WTC11 (cell line): ENCODE measurements around the gene CYLD. TPM values are rescaled to one million over a fixed set of nuclear protein-coding genes. Genes with fewer than 3 reads are reported as not detected.

Experiments used
- ATAC-seq: fragments of 200-7000 bp; cut with Tn5 transposase; 2 replicates; pipeline ENCODE4 v1.10.0; 2021; ENCODE audit warnings: mild to moderate bottlenecking, moderate library complexity
- CTCF ChIA-PET: fragments of 300-600 bp; sonication (Branson Sonifier 250); formaldehyde crosslinking; loops from one replicate; lab custom pipeline; 2021; ENCODE audit warnings: antibody characterized with exemption; lab: Charles Lee
- POLR2A ChIA-PET: fragments of 350-600 bp; sonication (Branson Sonifier 250); formaldehyde crosslinking; loops from one replicate; lab custom pipeline; 2021; ENCODE audit warnings: antibody characterized with exemption; lab: Charles Lee
- DNase-seq: peaks from one replicate; pipeline ENCODE4 v3.0.0; 2021; ENCODE audit warnings: low spot score
- H3K27ac Mint-ChIP-seq: 2 replicates; pipeline ENCODE4 v1.8.0; 2021; ENCODE audit warnings: mixed read lengths
- H3K27me3 Mint-ChIP-seq: 2 replicates; pipeline ENCODE4 v1.8.0; 2021; ENCODE audit warnings: low read depth, mild to moderate bottlenecking, moderate library complexity, mixed read lengths
- H3K36me3 Mint-ChIP-seq: 2 replicates; pipeline ENCODE4 v1.8.0; 2021; ENCODE audit warnings: mixed read lengths
- H3K4me1 Mint-ChIP-seq: 2 replicates; pipeline ENCODE4 v1.8.0; 2022; ENCODE audit warnings: mixed read lengths
- H3K4me3 Mint-ChIP-seq: 2 replicates; pipeline ENCODE4 v1.8.0; 2021; ENCODE audit warnings: mild to moderate bottlenecking, moderate library complexity, mixed read lengths
- H3K9me3 Mint-ChIP-seq: 2 replicates; pipeline ENCODE4 v1.8.0; 2021; ENCODE audit warnings: mixed read lengths
- CREB1 ChIP-seq: sonication (generic); formaldehyde crosslinking; IDR thresholded peaks from 2 replicates; pipeline ENCODE4 v1.8.0; 2023; ENCODE audit warnings: mild to moderate bottlenecking, missing genetic modification reagents
- CTCF ChIP-seq: fragments of 200-600 bp; IDR thresholded peaks from 2 replicates; pipeline ENCODE4 v1.8.0; 2022; ENCODE audit warnings: antibody characterized with exemption
- ELF4 ChIP-seq: sonication (generic); formaldehyde crosslinking; IDR thresholded peaks from 2 replicates; pipeline ENCODE4 v1.8.1; 2022; ENCODE audit warnings: low read depth, mild to moderate bottlenecking, moderate library complexity, missing genetic modification reagents
- EMX1 ChIP-seq: fragments of 250-450 bp; sonication (Bioruptor Pico); IDR thresholded peaks from 2 replicates; pipeline ENCODE4 v1.8.0; 2021; ENCODE audit warnings: mild to moderate bottlenecking
- GABPB1 ChIP-seq: sonication (generic); formaldehyde crosslinking; IDR thresholded peaks from 2 replicates; pipeline ENCODE4 v1.8.1; 2023; ENCODE audit warnings: mild to moderate bottlenecking, missing genetic modification reagents
- IRF1 ChIP-seq: sonication (generic); formaldehyde crosslinking; IDR thresholded peaks from 2 replicates; pipeline ENCODE4 v1.8.0; 2023; ENCODE audit warnings: missing genetic modification reagents
- MYBL2 ChIP-seq: sonication (generic); formaldehyde crosslinking; IDR thresholded peaks from 2 replicates; pipeline ENCODE4 v1.8.1; 2023; ENCODE audit warnings: mild to moderate bottlenecking, moderate library complexity, missing genetic modification reagents
- NFYB ChIP-seq: sonication (generic); formaldehyde crosslinking; conservative IDR thresholded peaks from 2 replicates; pipeline ENCODE4 v1.8.0; 2022; ENCODE audit warnings: low read depth, missing genetic modification reagents
- PRRX2 ChIP-seq: fragments of 250-450 bp; sonication (Bioruptor Pico); IDR thresholded peaks from 2 replicates; pipeline ENCODE4 v1.8.0; 2021; ENCODE audit warnings: mild to moderate bottlenecking
- RELA ChIP-seq: sonication (generic); formaldehyde crosslinking; IDR thresholded peaks from 2 replicates; pipeline ENCODE4 v1.8.1; 2022; ENCODE audit warnings: missing genetic modification reagents, mild to moderate bottlenecking, borderline replicate concordance
- RORB ChIP-seq: fragments of 250-450 bp; sonication (Bioruptor Pico); IDR thresholded peaks from 2 replicates; pipeline ENCODE4 v1.9.0; 2021; ENCODE audit warnings: mild to moderate bottlenecking
- SMAD4 ChIP-seq: sonication (generic); formaldehyde crosslinking; IDR thresholded peaks from 2 replicates; pipeline ENCODE4 v1.8.0; 2022; ENCODE audit warnings: mild to moderate bottlenecking, missing genetic modification reagents
- TEAD4 ChIP-seq: sonication (generic); formaldehyde crosslinking; IDR thresholded peaks from 2 replicates; pipeline ENCODE4 v1.8.0; 2022; ENCODE audit warnings: mild to moderate bottlenecking, missing genetic modification reagents
- ZNF138 ChIP-seq: sonication (generic); formaldehyde crosslinking; conservative IDR thresholded peaks from 2 replicates; pipeline ENCODE4 v1.8.1; 2022; ENCODE audit warnings: mild to moderate bottlenecking, moderate library complexity, missing genetic modification reagents
- ZNF219 ChIP-seq: sonication (generic); formaldehyde crosslinking; IDR thresholded peaks from 2 replicates; pipeline ENCODE4 v1.8.0; 2023; ENCODE audit warnings: missing genetic modification reagents, mild to moderate bottlenecking, borderline replicate concordance
- ZNF232 ChIP-seq: sonication (generic); formaldehyde crosslinking; IDR thresholded peaks from 2 replicates; pipeline ENCODE4 v1.8.0; 2022; ENCODE audit warnings: mild to moderate bottlenecking, missing genetic modification reagents
- ZNF512 ChIP-seq: sonication (generic); formaldehyde crosslinking; IDR thresholded peaks from 2 replicates; pipeline ENCODE4 v1.8.1; 2022; ENCODE audit warnings: missing genetic modification reagents, borderline replicate concordance
- total RNA-seq: library from RNA; stranded (reverse); gene quantifications from 3 replicates; pipeline ENCODE4 v1.2.3, GENCODE V29; 2021
- TF ChIP-seq, protein P1 (sequence below): fragments of 250-450 bp; sonication (Bioruptor Pico); IDR thresholded peaks from 2 replicates; pipeline ENCODE4 v1.9.0; 2021; ENCODE audit warnings: mild to moderate bottlenecking
- TF ChIP-seq, protein P2 (sequence below): sonication (generic); formaldehyde crosslinking; IDR thresholded peaks from 2 replicates; pipeline ENCODE4 v1.8.1; 2023; ENCODE audit warnings: mild to moderate bottlenecking, missing genetic modification reagents, moderate library complexity
- TF ChIP-seq, protein P3 (sequence below): sonication (generic); formaldehyde crosslinking; conservative IDR thresholded peaks from 2 replicates; pipeline ENCODE4 v1.8.1; 2022; ENCODE audit warnings: mild to moderate bottlenecking, missing genetic modification reagents
- TF ChIP-seq, protein P4 (sequence below): fragments of 250-450 bp; sonication (Bioruptor Pico); IDR thresholded peaks from 2 replicates; pipeline ENCODE4 v1.9.0; 2021; ENCODE audit warnings: mild to moderate bottlenecking, borderline replicate concordance
- TF ChIP-seq, protein P5 (sequence below): sonication (generic); formaldehyde crosslinking; IDR thresholded peaks from 2 replicates; pipeline ENCODE4 v1.8.0; 2022; ENCODE audit warnings: missing genetic modification reagents

CYLD gene
- total RNA-seq, 1 experiment from 2014 or later = 10.8 TPM

GRCh38 chr16:50838885-50839284 lies 97.0 kb downstream of the CYLD start:
- DNase-seq = no peak
- H3K27me3 Mint-ChIP-seq = peaks cover 11% of the 10 kb centered on the region

GRCh38 chr16:50839356-50839755 lies 97.5 kb downstream of the CYLD start:
- ATAC-seq (no peak), DNase-seq (no peak)
- POLR2A ChIA-PET = no interaction called here
- H3K27me3 Mint-ChIP-seq = peaks cover 11% of the 10 kb centered on the region
- H3K4me3 Mint-ChIP-seq = no peak overlapping the region
- CTCF ChIA-PET = no interaction called here
- no peaks in the 10 kb centered on the region for H3K36me3 Mint-ChIP-seq
- H3K27ac Mint-ChIP-seq = no peak overlapping the region
- peaks cover 30% of the 10 kb centered on the region for H3K4me1 Mint-ChIP-seq
- peaks cover under 1% of the 10 kb centered on the region; the same call in 1 of the 2 replicates for H3K9me3 Mint-ChIP-seq
- TF ChIP-seq ZNF232 (no peak), CREB1 (no peak), GABPB1 (CRISPR knock-in tag) (no peak), MYBL2 (CRISPR knock-in tag) (no peak), ZNF512 (CRISPR knock-in tag) (no peak), CTCF (no peak), ELF4 (CRISPR knock-in tag) (no peak), SMAD4 (CRISPR knock-in tag) (no peak), ZNF219 (CRISPR knock-in tag) (no peak)
- TF ChIP-seq, protein P1, sequence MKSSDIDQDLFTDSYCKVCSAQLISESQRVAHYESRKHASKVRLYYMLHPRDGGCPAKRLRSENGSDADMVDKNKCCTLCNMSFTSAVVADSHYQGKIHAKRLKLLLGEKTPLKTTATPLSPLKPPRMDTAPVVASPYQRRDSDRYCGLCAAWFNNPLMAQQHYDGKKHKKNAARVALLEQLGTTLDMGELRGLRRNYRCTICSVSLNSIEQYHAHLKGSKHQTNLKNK (CRISPR knock-in tag) = no peak
- TF ChIP-seq, protein P2, sequence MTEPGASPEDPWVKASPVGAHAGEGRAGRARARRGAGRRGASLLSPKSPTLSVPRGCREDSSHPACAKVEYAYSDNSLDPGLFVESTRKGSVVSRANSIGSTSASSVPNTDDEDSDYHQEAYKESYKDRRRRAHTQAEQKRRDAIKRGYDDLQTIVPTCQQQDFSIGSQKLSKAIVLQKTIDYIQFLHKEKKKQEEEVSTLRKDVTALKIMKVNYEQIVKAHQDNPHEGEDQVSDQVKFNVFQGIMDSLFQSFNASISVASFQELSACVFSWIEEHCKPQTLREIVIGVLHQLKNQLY (CRISPR knock-in tag) = no peak
- TF ChIP-seq, protein P3, sequence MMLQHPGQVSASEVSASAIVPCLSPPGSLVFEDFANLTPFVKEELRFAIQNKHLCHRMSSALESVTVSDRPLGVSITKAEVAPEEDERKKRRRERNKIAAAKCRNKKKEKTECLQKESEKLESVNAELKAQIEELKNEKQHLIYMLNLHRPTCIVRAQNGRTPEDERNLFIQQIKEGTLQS (CRISPR knock-in tag) = no peak

More at GRCh38 chr16:50838885-50839284, 97.0 kb downstream of the CYLD start:
- Mint-ChIP-seq H3K36me3 (no peaks in the 10 kb centered on the region), H3K27ac (no peak overlapping the region)
- CTCF ChIA-PET = no interaction called here
- no peak for ATAC-seq
- no peak for TF ChIP-seq EMX1 (CRISPR knock-in tag)
- TF ChIP-seq, protein P4, sequence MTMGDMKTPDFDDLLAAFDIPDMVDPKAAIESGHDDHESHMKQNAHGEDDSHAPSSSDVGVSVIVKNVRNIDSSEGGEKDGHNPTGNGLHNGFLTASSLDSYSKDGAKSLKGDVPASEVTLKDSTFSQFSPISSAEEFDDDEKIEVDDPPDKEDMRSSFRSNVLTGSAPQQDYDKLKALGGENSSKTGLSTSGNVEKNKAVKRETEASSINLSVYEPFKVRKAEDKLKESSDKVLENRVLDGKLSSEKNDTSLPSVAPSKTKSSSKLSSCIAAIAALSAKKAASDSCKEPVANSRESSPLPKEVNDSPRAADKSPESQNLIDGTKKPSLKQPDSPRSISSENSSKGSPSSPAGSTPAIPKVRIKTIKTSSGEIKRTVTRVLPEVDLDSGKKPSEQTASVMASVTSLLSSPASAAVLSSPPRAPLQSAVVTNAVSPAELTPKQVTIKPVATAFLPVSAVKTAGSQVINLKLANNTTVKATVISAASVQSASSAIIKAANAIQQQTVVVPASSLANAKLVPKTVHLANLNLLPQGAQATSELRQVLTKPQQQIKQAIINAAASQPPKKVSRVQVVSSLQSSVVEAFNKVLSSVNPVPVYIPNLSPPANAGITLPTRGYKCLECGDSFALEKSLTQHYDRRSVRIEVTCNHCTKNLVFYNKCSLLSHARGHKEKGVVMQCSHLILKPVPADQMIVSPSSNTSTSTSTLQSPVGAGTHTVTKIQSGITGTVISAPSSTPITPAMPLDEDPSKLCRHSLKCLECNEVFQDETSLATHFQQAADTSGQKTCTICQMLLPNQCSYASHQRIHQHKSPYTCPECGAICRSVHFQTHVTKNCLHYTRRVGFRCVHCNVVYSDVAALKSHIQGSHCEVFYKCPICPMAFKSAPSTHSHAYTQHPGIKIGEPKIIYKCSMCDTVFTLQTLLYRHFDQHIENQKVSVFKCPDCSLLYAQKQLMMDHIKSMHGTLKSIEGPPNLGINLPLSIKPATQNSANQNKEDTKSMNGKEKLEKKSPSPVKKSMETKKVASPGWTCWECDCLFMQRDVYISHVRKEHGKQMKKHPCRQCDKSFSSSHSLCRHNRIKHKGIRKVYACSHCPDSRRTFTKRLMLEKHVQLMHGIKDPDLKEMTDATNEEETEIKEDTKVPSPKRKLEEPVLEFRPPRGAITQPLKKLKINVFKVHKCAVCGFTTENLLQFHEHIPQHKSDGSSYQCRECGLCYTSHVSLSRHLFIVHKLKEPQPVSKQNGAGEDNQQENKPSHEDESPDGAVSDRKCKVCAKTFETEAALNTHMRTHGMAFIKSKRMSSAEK (CRISPR knock-in tag) = no peak
- TF ChIP-seq RELA (CRISPR knock-in tag) = no peak
- no peak for TF ChIP-seq IRF1 (CRISPR knock-in tag)
- TF ChIP-seq PRRX2 (CRISPR knock-in tag) = no peak
- TF ChIP-seq NFYB = no peak
- TF ChIP-seq ZNF138 (CRISPR knock-in tag) = no peak
- no peak for TF ChIP-seq RORB (CRISPR knock-in tag)
- no peak for TF ChIP-seq TEAD4 (CRISPR knock-in tag)
- TF ChIP-seq, protein P5, sequence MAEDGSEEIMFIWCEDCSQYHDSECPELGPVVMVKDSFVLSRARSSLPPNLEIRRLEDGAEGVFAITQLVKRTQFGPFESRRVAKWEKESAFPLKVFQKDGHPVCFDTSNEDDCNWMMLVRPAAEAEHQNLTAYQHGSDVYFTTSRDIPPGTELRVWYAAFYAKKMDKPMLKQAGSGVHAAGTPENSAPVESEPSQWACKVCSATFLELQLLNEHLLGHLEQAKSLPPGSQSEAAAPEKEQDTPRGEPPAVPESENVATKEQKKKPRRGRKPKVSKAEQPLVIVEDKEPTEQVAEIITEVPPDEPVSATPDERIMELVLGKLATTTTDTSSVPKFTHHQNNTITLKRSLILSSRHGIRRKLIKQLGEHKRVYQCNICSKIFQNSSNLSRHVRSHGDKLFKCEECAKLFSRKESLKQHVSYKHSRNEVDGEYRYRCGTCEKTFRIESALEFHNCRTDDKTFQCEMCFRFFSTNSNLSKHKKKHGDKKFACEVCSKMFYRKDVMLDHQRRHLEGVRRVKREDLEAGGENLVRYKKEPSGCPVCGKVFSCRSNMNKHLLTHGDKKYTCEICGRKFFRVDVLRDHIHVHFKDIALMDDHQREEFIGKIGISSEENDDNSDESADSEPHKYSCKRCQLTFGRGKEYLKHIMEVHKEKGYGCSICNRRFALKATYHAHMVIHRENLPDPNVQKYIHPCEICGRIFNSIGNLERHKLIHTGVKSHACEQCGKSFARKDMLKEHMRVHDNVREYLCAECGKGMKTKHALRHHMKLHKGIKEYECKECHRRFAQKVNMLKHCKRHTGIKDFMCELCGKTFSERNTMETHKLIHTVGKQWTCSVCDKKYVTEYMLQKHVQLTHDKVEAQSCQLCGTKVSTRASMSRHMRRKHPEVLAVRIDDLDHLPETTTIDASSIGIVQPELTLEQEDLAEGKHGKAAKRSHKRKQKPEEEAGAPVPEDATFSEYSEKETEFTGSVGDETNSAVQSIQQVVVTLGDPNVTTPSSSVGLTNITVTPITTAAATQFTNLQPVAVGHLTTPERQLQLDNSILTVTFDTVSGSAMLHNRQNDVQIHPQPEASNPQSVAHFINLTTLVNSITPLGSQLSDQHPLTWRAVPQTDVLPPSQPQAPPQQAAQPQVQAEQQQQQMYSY = no peak
- TF ChIP-seq, all 79 proteins: peak for 0
- POLR2A ChIA-PET = no interaction called here
- Mint-ChIP-seq H3K4me3 (no peak overlapping the region), H3K9me3 (peaks cover 5% of the 10 kb centered on the region), H3K4me1 (peaks cover 30% of the 10 kb centered on the region)
